Activated CD4-positive, alpha-beta T cell treated with anti-CD3 and anti-CD28 coated beads for 24 hours (primary cell): ENCODE results near the gene GGT5.
"Not testable (repeated sequence)": the region's sequence is repeated elsewhere in the genome, so short reads cannot be mapped to it uniquely, and the experiment has no call there.

ENCODE experiments used
- DNase-seq, 2 donors: peaks; one replicate each; pipeline ENCODE4 v3.0.0-alpha.2; 2020; ENCODE audit warnings: low read depth in 2 of 2

Gene GGT5

GRCh38 chr22:24205438-24206195 lies 39.3 kb downstream of the GGT5 start:
- DNase-seq: no peak

DNA sequence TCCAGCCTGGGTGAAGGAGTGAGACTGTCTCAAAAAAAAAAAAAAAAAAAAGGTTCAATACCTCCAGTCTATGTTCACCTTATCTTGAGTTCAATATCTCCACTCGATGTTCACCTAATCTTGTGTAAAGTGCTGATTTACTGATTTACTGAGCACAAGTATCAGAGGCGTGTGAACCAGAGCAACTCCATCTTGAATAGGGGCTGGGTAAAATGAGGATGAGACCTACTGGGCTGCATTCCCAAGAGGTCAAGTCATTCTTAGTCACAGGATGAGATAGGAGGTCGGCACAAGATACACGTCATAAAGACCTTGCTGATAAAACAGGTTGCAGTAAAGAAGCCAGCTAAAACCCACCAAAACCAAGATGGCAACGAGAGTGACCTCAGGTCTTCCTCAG lies 41.0 kb downstream of the GGT5 start:
- not testable (repeated sequence) for DNase-seq

GRCh38 chr22:24201681-24202614 lies 42.9 kb downstream of the GGT5 start:
- no peak for DNase-seq

- DNase-seq: no peak
Observed at GRCh38 chr22:24200619-24201212, 44.2 kb downstream of the GGT5 start.

DNA sequence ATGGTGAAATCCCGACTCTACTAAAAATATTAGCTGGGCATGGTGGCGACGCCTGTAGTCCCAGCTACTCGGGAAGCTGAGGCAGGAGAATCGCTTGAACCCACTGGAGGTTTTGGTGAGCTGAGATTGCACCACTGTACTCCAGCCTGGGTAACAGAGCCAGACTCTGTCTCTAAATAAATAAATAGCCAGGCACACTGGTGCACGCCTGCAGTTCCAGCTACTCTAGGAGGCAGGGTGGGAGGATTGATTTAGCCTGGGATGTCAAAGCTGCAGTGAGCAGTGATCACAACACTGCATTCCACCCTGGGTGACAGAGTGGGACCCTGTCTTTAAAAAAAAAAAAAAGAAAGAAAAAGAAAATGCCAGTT lies 46.2 kb downstream of the GGT5 start:
- no peak for DNase-seq

GRCh38 chr22:24191893-24192292 lies 53.0 kb downstream of the GGT5 start:
- DNase-seq: no peak

DNA sequence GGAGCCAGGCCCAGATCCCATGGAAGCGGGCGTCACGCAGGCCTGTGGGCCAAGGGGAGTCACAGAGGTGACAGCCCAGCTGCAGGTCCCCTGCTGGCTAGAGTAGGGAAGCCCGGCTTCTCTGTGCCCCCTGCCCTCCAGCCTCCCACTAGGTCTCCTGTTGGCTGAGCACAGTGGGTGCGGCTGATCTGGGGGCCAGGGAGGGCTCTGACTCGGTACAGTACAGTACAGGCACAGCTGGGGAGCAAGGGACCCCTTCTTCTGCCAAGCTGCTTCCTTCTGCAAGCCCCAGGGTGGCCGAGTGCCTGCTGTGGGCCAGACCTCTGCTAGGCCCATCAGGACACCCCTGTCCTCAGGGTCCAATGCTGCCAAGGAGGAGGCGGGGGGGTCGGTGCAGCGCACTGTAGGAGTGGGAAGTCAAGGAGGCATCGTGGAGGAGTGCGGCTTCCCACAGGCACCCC lies 53.5 kb downstream of the GGT5 start:
- no peak for DNase-seq

DNA sequence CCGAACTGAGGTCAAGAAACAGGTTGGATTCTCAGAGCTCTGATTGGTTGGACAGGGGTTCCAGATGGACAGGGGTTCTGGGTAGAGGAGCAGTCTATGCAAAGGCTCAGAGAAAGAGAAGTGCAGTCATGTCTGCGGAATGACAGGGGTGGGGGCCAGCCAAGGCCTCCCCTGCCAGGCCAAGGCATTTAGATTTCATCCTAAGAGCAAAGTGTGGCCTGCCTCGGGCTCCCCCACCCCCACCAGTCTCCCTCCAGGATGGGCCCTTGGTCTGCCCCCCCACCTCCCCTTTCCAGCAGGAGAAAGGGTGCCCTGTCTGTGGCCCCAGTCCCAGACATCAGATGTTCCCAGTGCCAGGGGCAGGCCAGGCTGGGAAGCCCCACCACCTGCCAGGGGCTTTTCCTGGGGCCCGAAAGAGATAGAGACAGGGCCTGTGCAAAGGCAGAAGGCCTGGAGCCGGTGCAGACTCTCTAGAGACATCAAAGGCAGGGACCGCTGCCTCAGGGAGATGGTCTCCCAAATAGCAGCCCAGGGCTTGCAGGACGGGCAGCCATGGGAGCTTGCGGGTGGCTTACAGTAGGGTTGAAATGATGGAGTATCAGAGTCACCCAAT lies 54.2 kb downstream of the GGT5 start:
- DNase-seq: no peak

DNA sequence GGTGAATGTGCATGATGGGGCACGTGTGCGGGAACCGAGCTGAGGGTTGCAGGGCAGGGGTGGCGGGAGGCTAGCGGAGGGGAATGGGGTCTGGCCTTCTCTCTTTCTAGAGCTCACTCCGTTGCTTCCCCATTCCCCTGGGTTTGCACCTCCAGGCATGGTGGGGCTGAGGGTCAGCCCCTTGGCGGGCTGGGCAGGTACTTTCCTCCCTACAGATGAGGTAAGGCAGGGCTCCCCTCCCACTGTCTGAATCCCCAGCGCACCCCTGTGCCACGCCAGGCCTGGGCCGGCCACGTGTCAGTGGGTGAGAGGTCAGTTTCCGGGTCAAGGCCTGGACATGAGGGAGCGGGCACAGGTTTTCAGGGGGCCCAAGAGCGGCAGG lies 54.7 kb downstream of the GGT5 start:
- no peak for DNase-seq

- peak in 1 of 2 donors; percentile 28 for DNase-seq
Observed at GRCh38 chr22:24189249-24190158, 55.4 kb downstream of the GGT5 start.

GRCh38 chr22:24188705-24189248 lies 56.1 kb downstream of the GGT5 start:
- no peak for DNase-seq

DNA sequence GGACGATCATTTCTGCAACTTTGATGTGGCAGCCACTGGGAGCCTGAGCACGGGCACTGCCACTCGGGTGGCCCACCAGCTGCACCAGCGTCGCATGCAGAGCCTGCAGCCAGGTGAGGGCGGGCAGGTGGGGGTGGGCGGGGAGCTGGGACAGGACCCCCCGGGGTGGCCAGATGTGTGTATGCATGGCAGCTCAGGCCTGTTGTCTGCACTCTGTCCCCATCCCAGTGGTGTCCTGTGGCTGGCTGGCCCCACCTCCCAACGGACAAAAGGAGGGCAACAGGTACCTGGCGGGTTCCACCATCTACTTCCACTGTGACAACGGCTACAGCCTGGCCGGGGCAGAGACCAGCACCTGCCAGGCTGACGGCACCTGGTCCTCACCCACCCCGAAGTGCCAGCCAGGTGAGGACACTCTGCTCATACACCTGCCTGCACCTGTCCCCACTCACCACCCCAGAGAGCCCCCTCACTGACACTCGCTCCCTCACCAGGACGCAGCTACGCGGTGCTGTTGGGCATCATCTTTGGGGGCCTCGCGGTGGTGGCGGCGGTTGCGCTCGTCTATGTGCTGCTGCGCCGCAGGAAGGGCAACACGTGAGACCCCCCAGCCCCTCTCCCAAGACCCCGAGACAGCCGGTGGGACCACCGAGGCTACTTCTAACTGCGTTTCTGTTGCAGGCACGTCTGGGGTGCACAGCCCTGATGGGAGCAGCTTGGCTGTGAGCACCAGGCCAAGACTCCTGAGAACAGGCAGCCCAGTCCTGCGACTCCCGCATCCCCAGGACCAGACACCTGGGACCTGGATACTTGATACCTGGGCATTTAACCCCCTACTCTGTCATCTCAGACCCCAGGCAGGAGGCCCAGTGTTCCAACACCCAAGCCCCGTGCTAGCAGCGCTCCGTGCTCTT lies 56.9 kb downstream of the GGT5 start:
- no peak for DNase-seq

GRCh38 chr22:24186892-24187670 lies 57.8 kb downstream of the GGT5 start:
- DNase-seq: no peak

GRCh38 chr22:24186352-24186740 lies 58.5 kb downstream of the GGT5 start:
- DNase-seq: no peak

- no peak for DNase-seq
Observed at GRCh38 chr22:24185501-24186351, 59.2 kb downstream of the GGT5 start.

- DNase-seq: no peak
Observed at GRCh38 chr22:24185001-24185500, 59.8 kb downstream of the GGT5 start.

- DNase-seq: no peak
Observed at GRCh38 chr22:24184057-24184798, 60.7 kb downstream of the GGT5 start.
